ENCODE data around the gene SH2D1B. TPM values are rescaled to one million over a fixed set of nuclear protein-coding genes. Genes with fewer than 3 reads are reported as not detected.
A peak's percentile ranks its signal among the peaks of the same experiment; 100 is the strongest.

The SH2D1B gene
- total and polyA plus RNA-seq, 9 of the 15 experiments (the other 6 are each of a cell fraction or from before 2014, with no cell fraction given), result 5.6 to 19.6 (median 9.7) TPM

GRCh38 chr1:162384601-162385279 lies 27.2 kb downstream of the SH2D1B start (continued):
- TF ChIP-seq, protein P1, sequence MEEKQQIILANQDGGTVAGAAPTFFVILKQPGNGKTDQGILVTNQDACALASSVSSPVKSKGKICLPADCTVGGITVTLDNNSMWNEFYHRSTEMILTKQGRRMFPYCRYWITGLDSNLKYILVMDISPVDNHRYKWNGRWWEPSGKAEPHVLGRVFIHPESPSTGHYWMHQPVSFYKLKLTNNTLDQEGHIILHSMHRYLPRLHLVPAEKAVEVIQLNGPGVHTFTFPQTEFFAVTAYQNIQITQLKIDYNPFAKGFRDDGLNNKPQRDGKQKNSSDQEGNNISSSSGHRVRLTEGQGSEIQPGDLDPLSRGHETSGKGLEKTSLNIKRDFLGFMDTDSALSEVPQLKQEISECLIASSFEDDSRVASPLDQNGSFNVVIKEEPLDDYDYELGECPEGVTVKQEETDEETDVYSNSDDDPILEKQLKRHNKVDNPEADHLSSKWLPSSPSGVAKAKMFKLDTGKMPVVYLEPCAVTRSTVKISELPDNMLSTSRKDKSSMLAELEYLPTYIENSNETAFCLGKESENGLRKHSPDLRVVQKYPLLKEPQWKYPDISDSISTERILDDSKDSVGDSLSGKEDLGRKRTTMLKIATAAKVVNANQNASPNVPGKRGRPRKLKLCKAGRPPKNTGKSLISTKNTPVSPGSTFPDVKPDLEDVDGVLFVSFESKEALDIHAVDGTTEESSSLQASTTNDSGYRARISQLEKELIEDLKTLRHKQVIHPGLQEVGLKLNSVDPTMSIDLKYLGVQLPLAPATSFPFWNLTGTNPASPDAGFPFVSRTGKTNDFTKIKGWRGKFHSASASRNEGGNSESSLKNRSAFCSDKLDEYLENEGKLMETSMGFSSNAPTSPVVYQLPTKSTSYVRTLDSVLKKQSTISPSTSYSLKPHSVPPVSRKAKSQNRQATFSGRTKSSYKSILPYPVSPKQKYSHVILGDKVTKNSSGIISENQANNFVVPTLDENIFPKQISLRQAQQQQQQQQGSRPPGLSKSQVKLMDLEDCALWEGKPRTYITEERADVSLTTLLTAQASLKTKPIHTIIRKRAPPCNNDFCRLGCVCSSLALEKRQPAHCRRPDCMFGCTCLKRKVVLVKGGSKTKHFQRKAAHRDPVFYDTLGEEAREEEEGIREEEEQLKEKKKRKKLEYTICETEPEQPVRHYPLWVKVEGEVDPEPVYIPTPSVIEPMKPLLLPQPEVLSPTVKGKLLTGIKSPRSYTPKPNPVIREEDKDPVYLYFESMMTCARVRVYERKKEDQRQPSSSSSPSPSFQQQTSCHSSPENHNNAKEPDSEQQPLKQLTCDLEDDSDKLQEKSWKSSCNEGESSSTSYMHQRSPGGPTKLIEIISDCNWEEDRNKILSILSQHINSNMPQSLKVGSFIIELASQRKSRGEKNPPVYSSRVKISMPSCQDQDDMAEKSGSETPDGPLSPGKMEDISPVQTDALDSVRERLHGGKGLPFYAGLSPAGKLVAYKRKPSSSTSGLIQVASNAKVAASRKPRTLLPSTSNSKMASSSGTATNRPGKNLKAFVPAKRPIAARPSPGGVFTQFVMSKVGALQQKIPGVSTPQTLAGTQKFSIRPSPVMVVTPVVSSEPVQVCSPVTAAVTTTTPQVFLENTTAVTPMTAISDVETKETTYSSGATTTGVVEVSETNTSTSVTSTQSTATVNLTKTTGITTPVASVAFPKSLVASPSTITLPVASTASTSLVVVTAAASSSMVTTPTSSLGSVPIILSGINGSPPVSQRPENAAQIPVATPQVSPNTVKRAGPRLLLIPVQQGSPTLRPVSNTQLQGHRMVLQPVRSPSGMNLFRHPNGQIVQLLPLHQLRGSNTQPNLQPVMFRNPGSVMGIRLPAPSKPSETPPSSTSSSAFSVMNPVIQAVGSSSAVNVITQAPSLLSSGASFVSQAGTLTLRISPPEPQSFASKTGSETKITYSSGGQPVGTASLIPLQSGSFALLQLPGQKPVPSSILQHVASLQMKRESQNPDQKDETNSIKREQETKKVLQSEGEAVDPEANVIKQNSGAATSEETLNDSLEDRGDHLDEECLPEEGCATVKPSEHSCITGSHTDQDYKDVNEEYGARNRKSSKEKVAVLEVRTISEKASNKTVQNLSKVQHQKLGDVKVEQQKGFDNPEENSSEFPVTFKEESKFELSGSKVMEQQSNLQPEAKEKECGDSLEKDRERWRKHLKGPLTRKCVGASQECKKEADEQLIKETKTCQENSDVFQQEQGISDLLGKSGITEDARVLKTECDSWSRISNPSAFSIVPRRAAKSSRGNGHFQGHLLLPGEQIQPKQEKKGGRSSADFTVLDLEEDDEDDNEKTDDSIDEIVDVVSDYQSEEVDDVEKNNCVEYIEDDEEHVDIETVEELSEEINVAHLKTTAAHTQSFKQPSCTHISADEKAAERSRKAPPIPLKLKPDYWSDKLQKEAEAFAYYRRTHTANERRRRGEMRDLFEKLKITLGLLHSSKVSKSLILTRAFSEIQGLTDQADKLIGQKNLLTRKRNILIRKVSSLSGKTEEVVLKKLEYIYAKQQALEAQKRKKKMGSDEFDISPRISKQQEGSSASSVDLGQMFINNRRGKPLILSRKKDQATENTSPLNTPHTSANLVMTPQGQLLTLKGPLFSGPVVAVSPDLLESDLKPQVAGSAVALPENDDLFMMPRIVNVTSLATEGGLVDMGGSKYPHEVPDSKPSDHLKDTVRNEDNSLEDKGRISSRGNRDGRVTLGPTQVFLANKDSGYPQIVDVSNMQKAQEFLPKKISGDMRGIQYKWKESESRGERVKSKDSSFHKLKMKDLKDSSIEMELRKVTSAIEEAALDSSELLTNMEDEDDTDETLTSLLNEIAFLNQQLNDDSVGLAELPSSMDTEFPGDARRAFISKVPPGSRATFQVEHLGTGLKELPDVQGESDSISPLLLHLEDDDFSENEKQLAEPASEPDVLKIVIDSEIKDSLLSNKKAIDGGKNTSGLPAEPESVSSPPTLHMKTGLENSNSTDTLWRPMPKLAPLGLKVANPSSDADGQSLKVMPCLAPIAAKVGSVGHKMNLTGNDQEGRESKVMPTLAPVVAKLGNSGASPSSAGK (IDR thresholded peaks at IDR 0.05), result no peak
- TF ChIP-seq NEUROD1 (IDR thresholded peaks at IDR 0.05; ENCODE audit: borderline replicate concordance, low read depth, low read length, partially characterized antibody), result peak; percentile 16
- no peak for TF ChIP-seq NFIX (CRISPR knock-in tag; IDR thresholded peaks at IDR 0.05; ENCODE audit: low read depth)
- TF ChIP-seq ZBTB11 (CRISPR knock-in tag; IDR thresholded peaks at IDR 0.05), result no peak
- TF ChIP-seq DNMT1 (IDR thresholded peaks at IDR 0.05), result no peak
- no peak for TF ChIP-seq ZZZ3 (IDR thresholded peaks at IDR 0.05)
